ENCODE measurements around the gene TMEM14C. TPM values are rescaled to one million over a fixed set of nuclear protein-coding genes. Genes with fewer than 3 reads are reported as not detected.
"Not testable (repeated sequence)": the region's sequence is repeated elsewhere in the genome, so short reads cannot be mapped to it uniquely, and the experiment has no call there.

TMEM14C gene
- total RNA-seq, 1 donor from 2014 or later: 85.0 TPM

DNA sequence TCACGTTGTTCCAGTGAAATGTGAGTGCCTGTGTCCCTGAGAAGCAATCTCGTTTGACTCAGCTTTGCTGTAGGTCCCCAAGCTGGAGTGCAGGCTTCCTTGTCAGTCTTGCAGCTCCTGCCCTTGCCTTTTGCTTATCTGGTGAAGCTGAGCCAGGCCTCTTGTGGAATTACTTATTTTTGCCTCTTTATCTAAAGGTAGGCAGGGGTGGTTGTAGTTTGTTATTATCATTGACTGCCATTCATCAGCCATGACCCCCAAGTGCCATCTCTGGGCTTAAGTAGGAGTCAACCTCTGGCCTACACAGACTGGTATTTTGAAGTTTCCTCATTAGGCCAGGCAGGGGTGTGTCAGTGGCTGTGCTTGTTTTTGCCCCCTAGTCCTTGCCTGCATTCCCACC, 26.9 kb downstream of the TMEM14C start:
- Mint-ChIP-seq H3K27ac (ENCODE audit: unreplicated experiment) (no peak overlapping the region), H3K9me3 (ENCODE audit: unreplicated experiment) (no peaks in the 10 kb centered on the region), H3K27me3 (ENCODE audit: unreplicated experiment) (peaks cover 3% of the 10 kb centered on the region), H3K4me1 (ENCODE audit: low read depth, unreplicated experiment) (peaks cover 11% of the 10 kb centered on the region), H3K4me3 (ENCODE audit: unreplicated experiment) (no peak overlapping the region), H3K36me3 (ENCODE audit: unreplicated experiment) (peaks cover 7% of the 10 kb centered on the region)
- TF ChIP-seq, protein P1, sequence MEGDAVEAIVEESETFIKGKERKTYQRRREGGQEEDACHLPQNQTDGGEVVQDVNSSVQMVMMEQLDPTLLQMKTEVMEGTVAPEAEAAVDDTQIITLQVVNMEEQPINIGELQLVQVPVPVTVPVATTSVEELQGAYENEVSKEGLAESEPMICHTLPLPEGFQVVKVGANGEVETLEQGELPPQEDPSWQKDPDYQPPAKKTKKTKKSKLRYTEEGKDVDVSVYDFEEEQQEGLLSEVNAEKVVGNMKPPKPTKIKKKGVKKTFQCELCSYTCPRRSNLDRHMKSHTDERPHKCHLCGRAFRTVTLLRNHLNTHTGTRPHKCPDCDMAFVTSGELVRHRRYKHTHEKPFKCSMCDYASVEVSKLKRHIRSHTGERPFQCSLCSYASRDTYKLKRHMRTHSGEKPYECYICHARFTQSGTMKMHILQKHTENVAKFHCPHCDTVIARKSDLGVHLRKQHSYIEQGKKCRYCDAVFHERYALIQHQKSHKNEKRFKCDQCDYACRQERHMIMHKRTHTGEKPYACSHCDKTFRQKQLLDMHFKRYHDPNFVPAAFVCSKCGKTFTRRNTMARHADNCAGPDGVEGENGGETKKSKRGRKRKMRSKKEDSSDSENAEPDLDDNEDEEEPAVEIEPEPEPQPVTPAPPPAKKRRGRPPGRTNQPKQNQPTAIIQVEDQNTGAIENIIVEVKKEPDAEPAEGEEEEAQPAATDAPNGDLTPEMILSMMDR (IDR thresholded peaks at IDR 0.05; ENCODE audit: partially characterized antibody, unreplicated experiment): no peak
- DNase-seq: no peak

- H3K27ac Mint-ChIP-seq (ENCODE audit: unreplicated experiment); H3K9me3 Mint-ChIP-seq (ENCODE audit: unreplicated experiment); DNase-seq; H3K36me3 Mint-ChIP-seq (ENCODE audit: unreplicated experiment); H3K27me3 Mint-ChIP-seq (ENCODE audit: unreplicated experiment); H3K4me3 Mint-ChIP-seq (ENCODE audit: unreplicated experiment): not testable (repeated sequence)
- H3K4me1 Mint-ChIP-seq (ENCODE audit: low read depth, unreplicated experiment): peaks cover 16% of the 10 kb centered on the region
Measured at GRCh38 chr6:10750568-10750967, 27.7 kb downstream of the TMEM14C start.

DNA sequence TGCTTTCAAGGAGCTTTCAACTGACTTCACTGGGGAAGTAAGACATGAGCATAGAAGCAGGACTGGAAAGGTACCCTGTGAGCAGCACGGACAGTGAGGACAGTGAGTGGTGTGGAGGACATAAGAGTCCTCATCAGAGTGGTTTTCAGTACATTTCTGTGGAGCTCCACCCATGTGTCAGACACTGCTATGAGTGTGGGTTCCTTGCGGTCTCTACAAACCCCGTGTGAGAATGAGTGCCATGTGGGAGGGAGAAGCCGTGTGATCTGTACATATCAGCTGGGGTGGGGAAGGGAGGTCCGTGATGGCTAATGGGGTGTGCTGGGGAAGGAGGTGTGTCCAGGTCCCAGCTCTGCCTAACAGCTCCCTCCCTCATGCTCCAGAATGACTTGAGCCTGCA, 28.9 kb downstream of the TMEM14C start:
- H3K36me3 Mint-ChIP-seq (ENCODE audit: unreplicated experiment); DNase-seq; H3K9me3 Mint-ChIP-seq (ENCODE audit: unreplicated experiment); H3K27ac Mint-ChIP-seq (ENCODE audit: unreplicated experiment); H3K27me3 Mint-ChIP-seq (ENCODE audit: unreplicated experiment); H3K4me3 Mint-ChIP-seq (ENCODE audit: unreplicated experiment): not testable (repeated sequence)
- peaks cover 14% of the 10 kb centered on the region for H3K4me1 Mint-ChIP-seq (ENCODE audit: low read depth, unreplicated experiment)

GRCh38 chr6:10756085-10756484, 33.2 kb downstream of the TMEM14C start:
- H3K4me1 Mint-ChIP-seq (ENCODE audit: low read depth, unreplicated experiment): peaks cover 21% of the 10 kb centered on the region
- TF ChIP-seq, protein P1 (IDR thresholded peaks at IDR 0.05; ENCODE audit: partially characterized antibody, unreplicated experiment): no peak
- peaks cover 5% of the 10 kb centered on the region for H3K27me3 Mint-ChIP-seq (ENCODE audit: unreplicated experiment)
- DNase-seq: no peak
- H3K9me3 Mint-ChIP-seq (ENCODE audit: unreplicated experiment): peaks cover 6% of the 10 kb centered on the region
- H3K4me3 Mint-ChIP-seq (ENCODE audit: unreplicated experiment): no peak overlapping the region
- H3K27ac Mint-ChIP-seq (ENCODE audit: unreplicated experiment): no peak overlapping the region
- H3K36me3 Mint-ChIP-seq (ENCODE audit: unreplicated experiment): peaks cover 7% of the 10 kb centered on the region

DNA sequence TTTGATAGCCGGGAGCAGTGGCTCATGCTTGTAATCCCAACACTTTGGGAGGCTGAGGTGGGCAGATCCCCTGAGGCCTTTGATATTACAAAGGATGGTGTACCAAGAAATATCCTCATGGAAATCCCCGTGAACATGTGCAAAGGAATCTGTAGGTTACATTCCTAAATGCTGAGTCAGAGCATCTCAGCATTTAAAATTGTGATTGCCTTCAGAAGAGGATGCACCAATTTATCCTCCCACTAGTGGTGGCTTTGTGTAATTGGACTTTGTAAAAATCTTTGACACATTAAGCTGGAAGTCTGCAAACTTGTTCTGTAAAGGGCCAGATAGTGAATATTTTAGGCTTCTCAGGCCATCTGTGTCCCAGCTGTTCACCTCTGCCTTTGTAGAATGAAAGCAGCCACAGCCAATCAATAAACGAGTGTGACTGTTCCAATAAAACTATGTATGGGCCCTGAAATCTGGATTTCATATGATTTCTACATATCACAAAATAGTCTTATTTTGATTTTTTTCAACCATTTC, 36.5 kb downstream of the TMEM14C start:
- Mint-ChIP-seq H3K36me3 (ENCODE audit: unreplicated experiment) (no peaks in the 10 kb centered on the region), H3K27ac (ENCODE audit: unreplicated experiment) (peak overlapping the region; percentile 69)
- no peak for DNase-seq

DNA sequence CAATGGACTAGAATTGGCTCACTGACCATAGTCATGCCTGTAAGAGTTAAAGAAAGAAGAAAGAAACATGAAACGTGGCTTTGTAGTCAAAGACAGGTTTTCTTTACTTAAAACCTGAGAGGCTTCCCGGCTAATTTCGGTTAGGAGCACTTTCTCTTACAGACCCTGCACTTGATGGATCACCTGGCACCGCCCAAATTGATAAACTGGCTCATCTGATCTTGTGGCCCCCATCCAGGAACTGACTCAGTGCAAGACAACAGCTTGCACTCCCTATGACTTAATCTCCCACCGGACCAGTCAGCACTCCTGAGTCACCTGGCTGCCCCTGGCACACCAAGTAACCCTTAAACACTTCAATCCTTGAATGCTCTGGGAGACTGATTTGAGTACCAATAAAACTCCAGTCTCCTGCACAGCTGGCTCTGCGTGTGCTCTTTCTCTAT, 37.0 kb downstream of the TMEM14C start:
- Mint-ChIP-seq H3K4me1 (ENCODE audit: low read depth, unreplicated experiment) (peaks cover 20% of the 10 kb centered on the region), H3K36me3 (ENCODE audit: unreplicated experiment) (no peaks in the 10 kb centered on the region), H3K27me3 (ENCODE audit: unreplicated experiment) (peaks cover 5% of the 10 kb centered on the region), H3K4me3 (ENCODE audit: unreplicated experiment) (peak overlapping the region; percentile 21), H3K9me3 (ENCODE audit: unreplicated experiment) (peaks cover 6% of the 10 kb centered on the region), H3K27ac (ENCODE audit: unreplicated experiment) (peak overlapping the region; percentile 69)
- TF ChIP-seq, protein P1 (IDR thresholded peaks at IDR 0.05; ENCODE audit: partially characterized antibody, unreplicated experiment): no peak
- no peak for DNase-seq

More for the DNA sequence above, 36.5 kb downstream of the TMEM14C start:
- Mint-ChIP-seq H3K4me1 (ENCODE audit: low read depth, unreplicated experiment) (peaks cover 21% of the 10 kb centered on the region), H3K27me3 (ENCODE audit: unreplicated experiment) (peaks cover 5% of the 10 kb centered on the region), H3K4me3 (ENCODE audit: unreplicated experiment) (no peak overlapping the region), H3K9me3 (ENCODE audit: unreplicated experiment) (peaks cover 6% of the 10 kb centered on the region)
- TF ChIP-seq, protein P1 (IDR thresholded peaks at IDR 0.05; ENCODE audit: partially characterized antibody, unreplicated experiment): peak; percentile 75
